Activated naive CD8-positive, alpha-beta T cell treated with anti-CD3 and anti-CD28 coated beads for 36 hours (primary cell): Measurements from ENCODE around the gene SLC66A3. TPM values are rescaled to one million over a fixed set of nuclear protein-coding genes. Genes with fewer than 3 reads are reported as not detected.
"Not testable (repeated sequence)": the region's sequence is repeated elsewhere in the genome, so short reads cannot be mapped to it uniquely, and the experiment has no call there.

ENCODE experiments used
- DNase-seq: peaks from one replicate; pipeline ENCODE4 v3.0.0; 2021
- H3K27ac Mint-ChIP-seq: one replicate; pipeline ENCODE4 v1.8.0; 2022; ENCODE audit warnings: mild to moderate bottlenecking, moderate library complexity, mixed read lengths
- H3K27me3 Mint-ChIP-seq: one replicate; pipeline ENCODE4 v1.8.0; 2022; ENCODE audit warnings: mild to moderate bottlenecking, mixed read lengths
- H3K36me3 Mint-ChIP-seq: one replicate; pipeline ENCODE4 v1.8.0; 2021; ENCODE audit warnings: mild to moderate bottlenecking, mixed read lengths
- H3K4me1 Mint-ChIP-seq: one replicate; pipeline ENCODE4 v1.8.0; 2021; ENCODE audit warnings: mixed read lengths
- H3K4me3 Mint-ChIP-seq: one replicate; pipeline ENCODE4 v1.8.0; 2022; ENCODE audit warnings: mild to moderate bottlenecking, moderate library complexity, mixed read lengths
- H3K9me3 Mint-ChIP-seq: one replicate; pipeline ENCODE4 v1.8.0; 2022; ENCODE audit warnings: mixed read lengths
- total RNA-seq, 2 experiments: library from RNA; stranded (reverse); gene quantifications; one replicate each; pipeline ENCODE4 v1.2.3, GENCODE V29; 2021

Gene SLC66A3
- total RNA-seq, 2 experiments from 2014 or later: 5.6 to 6.8 TPM

DNA sequence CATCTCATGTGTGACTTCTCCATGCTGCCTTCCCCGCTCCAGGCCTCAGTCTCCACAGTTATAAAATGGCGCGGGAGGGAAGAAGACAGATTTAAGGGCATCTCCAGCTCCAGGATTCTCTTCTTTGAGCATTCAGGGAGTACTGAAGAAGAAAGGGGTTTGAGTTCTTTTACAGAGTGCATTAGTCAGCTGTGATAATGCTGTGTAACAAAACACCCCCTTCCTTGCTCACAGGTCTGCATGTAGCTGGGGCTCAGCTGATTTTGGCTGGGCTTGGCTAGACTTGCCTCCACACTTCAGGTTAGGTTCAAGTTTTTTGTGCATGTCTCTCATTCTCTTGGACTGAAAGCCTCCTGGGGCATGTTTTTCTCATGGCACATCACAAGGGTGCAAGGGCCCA, 8.0 kb upstream of the SLC66A3 start:
- no peak for DNase-seq
- Mint-ChIP-seq H3K4me3 (no peak overlapping the region), H3K4me1 (no peaks in the 10 kb centered on the region), H3K9me3 (no peaks in the 10 kb centered on the region), H3K27ac (no peak overlapping the region), H3K36me3 (no peaks in the 10 kb centered on the region), H3K27me3 (no peaks in the 10 kb centered on the region)

DNA sequence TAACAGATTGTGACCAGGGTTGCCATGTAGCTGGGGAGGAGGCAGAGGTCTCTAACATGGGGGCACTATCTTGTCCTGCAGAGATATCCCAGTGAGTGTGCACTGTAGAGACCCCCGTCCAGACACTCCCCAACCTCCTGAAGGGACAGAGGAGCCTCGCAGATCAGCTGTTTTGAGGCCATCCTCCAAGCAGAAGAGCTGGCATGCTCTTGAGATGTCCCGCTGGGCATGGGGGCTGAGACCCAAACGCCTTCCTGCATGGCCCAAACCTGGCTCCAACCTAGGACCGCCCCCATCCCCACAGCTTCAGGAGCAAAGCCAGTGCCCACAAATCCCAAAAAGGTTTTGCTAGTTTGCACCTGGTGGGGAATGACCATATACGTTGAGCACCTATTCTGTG, 2.7 kb upstream of the SLC66A3 start:
- Mint-ChIP-seq H3K9me3 (no peaks in the 10 kb centered on the region), H3K36me3 (no peaks in the 10 kb centered on the region), H3K4me1 (peaks cover 11% of the 10 kb centered on the region), H3K27ac (no peak overlapping the region), H3K4me3 (no peak overlapping the region), H3K27me3 (no peaks in the 10 kb centered on the region)
- DNase-seq: no peak

DNA sequence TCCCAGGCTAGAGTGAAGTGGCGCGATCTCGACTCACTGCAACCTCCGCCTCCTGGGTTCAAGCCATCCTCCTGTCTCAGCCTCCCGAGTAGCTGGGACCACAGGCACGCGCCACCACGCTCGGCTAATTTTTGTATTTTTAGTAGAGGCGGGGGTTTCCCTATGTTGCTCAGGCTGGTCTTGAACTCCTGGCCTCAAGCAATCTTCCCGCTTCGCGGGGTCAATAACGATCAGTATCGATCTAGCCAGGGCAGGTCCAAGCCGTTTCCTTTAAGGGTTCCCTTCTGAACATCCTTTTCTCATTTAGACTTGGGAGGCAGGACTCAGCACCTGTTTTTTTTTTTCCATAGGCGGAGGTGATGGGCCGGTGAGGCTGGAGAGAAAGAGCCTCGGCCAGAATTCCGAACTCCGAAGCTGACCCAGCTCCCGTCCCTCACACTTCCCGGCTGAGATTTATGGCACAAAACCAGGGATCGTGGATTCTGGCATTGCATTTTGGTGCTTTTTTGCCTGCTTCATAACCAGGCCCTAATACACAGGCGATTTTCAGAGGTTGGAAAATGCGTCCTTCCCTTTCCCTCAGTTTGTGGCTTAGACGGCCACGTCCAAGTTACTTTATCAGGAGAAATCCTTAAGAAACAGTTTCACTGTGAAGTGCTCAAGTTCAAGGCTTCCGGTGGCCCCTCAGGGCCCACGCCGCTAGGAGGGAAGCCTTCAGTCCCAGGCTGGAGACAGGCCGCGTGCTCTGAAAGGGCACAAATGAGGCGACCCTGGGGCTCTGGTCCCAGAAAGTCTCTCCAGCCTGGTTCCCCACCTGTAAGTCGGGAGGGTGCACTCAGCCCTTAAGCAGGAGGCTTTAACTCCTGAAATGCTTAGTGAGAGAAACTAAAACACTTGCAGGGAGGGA, 998 bp upstream of the SLC66A3 start:
- H3K27ac Mint-ChIP-seq: peak overlapping the region; percentile 87
- no peak for DNase-seq
- H3K4me1 Mint-ChIP-seq: peaks cover 11% of the 10 kb centered on the region
- H3K9me3 Mint-ChIP-seq: no peaks in the 10 kb centered on the region
- H3K4me3 Mint-ChIP-seq: peak overlapping the region; percentile 81
- H3K27me3 Mint-ChIP-seq: no peaks in the 10 kb centered on the region
- no peaks in the 10 kb centered on the region for H3K36me3 Mint-ChIP-seq

DNA sequence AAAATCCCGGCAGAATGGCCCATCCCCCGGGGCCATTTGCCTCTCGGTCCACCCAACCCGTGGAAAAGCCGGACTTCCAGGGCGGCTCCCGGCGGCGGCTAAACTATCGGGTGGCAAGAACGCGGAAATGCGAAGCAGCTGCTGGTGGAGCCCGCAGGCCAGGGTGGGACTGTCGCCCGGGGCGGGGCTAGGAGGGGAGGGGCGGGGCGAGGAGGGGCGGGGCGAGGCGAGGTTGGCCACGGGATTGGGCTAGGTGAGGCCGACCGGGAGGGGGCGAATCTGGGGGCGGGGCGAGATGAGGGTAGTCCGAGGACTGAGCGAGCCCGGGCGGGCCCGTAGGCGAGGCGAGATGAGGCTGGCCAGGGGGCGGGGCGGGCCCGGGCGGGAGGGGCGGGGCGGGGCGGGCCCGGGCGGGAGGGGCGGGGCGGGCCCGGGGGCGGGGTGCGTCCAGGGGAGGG, 315 bp upstream of the SLC66A3 start:
- H3K36me3 Mint-ChIP-seq: no peaks in the 10 kb centered on the region
- H3K4me3 Mint-ChIP-seq: peak overlapping the region; percentile 81
- H3K9me3 Mint-ChIP-seq: no peaks in the 10 kb centered on the region
- H3K27me3 Mint-ChIP-seq: no peaks in the 10 kb centered on the region
- peaks cover 11% of the 10 kb centered on the region for H3K4me1 Mint-ChIP-seq
- DNase-seq: peak; percentile 98
- H3K27ac Mint-ChIP-seq: peak overlapping the region; percentile 87

DNA sequence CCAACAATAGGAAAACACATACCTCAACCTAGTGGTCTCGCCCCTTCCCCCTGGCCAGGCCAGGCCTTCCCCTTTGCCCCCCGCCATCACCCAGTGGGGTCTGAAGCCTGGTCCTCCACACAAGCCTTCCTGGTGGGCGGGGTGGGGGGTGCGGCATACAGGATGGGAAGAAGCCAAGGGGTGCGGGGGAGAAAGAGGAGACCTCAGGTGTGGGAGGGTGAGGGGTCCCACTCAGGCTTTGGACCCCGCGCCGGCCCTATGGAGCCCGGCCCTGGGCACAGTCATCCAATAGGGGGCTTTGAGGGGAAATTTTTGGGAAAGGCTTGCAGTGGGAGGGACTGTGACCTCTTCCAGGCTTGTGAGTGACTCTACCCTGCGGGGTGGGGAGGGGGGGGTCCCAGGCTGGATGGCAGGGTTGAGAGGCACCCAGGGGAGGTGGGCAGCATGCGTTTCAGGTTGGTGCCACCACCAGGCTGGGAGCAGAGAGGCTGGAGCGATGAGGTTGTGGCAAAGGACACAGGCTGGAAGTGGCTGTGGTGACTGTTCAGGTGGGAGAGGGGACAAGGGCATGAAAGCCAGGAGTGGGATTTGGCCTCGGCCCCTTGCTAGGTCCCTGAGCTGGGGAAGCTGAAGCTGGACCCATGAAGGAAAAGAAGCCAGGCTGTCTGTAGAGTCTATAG, 1.3 kb downstream of the SLC66A3 start:
- no peaks in the 10 kb centered on the region for H3K27me3 Mint-ChIP-seq
- peaks cover 11% of the 10 kb centered on the region for H3K4me1 Mint-ChIP-seq
- peak overlapping the region; percentile 77 for H3K4me3 Mint-ChIP-seq
- DNase-seq: no peak
- H3K27ac Mint-ChIP-seq: no peak overlapping the region
- H3K9me3 Mint-ChIP-seq: no peaks in the 10 kb centered on the region
- no peaks in the 10 kb centered on the region for H3K36me3 Mint-ChIP-seq

DNA sequence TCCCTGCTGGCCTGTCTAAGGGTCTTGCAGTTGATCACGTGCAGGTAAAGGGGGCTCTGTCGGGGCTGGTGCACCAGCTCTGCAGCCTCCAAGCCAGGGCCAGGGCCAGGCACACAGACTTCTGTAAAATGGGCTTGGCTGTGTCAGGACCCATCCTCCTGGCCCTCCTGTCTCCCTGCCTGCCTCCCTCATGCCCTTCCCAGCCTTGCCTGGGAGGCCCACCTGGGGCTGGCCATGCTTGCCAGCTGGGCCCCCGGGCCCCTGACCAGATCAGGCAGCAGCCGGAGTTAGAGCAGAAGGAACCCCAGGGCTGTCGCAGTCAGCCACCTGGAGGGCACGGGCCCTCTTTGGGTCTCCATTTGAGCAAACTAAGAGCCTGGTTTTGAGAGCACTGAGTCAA, 2.0 kb downstream of the SLC66A3 start:
- H3K4me1 Mint-ChIP-seq: peaks cover 11% of the 10 kb centered on the region

DNA sequence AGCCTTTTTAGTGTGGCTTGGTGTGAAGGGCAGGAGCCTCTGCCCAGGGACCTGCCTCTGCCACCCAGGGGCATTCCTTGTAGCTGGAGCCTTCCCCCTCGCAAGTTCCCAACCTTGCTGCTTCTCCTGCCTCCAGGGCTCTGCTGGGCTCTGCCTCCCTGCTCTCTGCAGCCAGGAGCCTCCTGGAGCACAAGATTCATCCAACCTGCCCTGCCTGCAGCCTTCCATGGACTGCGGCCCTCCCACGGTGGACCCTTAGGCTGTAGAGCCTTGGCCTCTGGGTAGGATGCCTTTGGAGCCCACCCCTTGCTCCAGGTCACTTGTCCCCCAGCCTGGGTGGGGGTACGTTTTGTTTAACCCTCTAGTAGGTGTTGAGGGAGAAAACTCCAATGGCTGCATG, 2.5 kb downstream of the SLC66A3 start:
- peaks cover 11% of the 10 kb centered on the region for H3K4me1 Mint-ChIP-seq
- H3K9me3 Mint-ChIP-seq: no peaks in the 10 kb centered on the region
- DNase-seq: no peak
- no peaks in the 10 kb centered on the region for H3K36me3 Mint-ChIP-seq
- H3K27ac Mint-ChIP-seq: no peak overlapping the region
- H3K27me3 Mint-ChIP-seq: no peaks in the 10 kb centered on the region
- no peak overlapping the region for H3K4me3 Mint-ChIP-seq

More for the DNA sequence above, 2.0 kb downstream of the SLC66A3 start:
- no peaks in the 10 kb centered on the region for H3K27me3 Mint-ChIP-seq
- no peaks in the 10 kb centered on the region for H3K36me3 Mint-ChIP-seq
- H3K27ac Mint-ChIP-seq: no peak overlapping the region
- no peak for DNase-seq
- no peak overlapping the region for H3K4me3 Mint-ChIP-seq
- no peaks in the 10 kb centered on the region for H3K9me3 Mint-ChIP-seq

DNA sequence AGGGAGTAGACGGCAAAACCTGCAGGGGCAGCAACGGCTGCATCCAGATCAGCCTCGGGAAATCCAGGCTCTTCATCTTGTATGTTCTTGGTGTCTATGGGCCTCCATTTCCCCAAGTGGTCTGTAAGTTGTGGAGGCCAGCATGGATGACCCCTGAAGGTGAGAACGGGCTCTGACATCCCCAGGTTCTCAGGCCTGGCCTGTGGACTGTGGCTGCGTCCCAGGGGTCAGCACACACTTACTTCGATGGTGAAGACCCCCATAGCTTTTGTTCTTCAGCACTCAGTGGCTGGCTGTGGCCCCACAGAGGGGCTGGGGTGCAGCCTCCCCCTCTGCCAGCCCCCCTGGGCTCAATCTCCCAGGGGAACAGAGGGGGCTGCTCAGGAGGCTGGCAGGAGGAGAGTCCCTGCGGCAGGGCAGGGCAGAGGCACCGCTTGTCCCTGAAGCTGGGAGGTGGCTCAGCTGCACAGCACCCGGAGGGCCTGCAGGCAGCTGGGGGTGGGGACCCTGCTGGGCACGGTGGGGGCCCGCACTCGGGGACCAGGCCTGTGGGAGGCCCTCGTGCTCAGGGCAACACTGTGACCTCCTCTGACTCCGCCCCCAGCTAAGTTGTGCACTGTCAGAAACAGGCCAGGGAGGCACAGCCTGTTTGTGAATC, 3.8 kb downstream of the SLC66A3 start:
- no peak for DNase-seq
- H3K4me3 Mint-ChIP-seq: no peak overlapping the region

DNA sequence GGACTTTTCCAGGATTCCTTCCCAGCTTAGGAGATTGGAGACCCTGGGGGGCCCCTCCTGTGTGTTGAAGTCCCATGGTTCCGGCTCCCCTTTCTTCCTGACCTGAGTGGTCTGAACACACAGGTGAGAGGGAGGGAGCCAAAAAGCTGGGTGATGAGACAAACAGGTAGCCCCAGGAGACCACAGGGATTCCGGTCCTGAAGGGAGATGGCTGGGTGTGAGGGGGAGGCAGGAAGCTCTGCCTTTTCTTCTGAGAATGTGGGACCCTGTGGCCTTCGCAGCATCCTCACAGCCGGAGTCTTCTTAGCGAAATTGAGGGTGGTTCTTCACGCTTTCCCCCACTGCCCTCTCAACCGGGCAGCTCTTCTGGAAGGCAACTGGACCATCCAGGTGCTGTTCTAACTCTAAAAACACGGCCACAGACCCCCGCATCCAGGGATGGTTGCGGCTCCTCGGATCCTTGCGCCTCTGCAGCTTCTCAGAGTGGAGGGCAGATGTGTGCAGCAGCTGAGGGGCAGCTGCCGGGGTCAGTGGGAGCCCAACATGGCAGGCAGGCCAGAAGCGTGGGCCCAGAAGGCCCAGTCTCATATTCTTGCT, 4.4 kb downstream of the SLC66A3 start:
- peaks cover 7% of the 10 kb centered on the region for H3K4me1 Mint-ChIP-seq
- peak overlapping the region; percentile 29 for H3K27ac Mint-ChIP-seq
- peaks cover 4% of the 10 kb centered on the region for H3K36me3 Mint-ChIP-seq
- no peak overlapping the region for H3K4me3 Mint-ChIP-seq
- DNase-seq: no peak
- no peaks in the 10 kb centered on the region for H3K27me3 Mint-ChIP-seq
- no peaks in the 10 kb centered on the region for H3K9me3 Mint-ChIP-seq

More for the DNA sequence above, 3.8 kb downstream of the SLC66A3 start:
- Mint-ChIP-seq H3K27me3 (no peaks in the 10 kb centered on the region), H3K9me3 (no peaks in the 10 kb centered on the region), H3K36me3 (peaks cover 3% of the 10 kb centered on the region), H3K27ac (no peak overlapping the region), H3K4me1 (peaks cover 11% of the 10 kb centered on the region)

DNA sequence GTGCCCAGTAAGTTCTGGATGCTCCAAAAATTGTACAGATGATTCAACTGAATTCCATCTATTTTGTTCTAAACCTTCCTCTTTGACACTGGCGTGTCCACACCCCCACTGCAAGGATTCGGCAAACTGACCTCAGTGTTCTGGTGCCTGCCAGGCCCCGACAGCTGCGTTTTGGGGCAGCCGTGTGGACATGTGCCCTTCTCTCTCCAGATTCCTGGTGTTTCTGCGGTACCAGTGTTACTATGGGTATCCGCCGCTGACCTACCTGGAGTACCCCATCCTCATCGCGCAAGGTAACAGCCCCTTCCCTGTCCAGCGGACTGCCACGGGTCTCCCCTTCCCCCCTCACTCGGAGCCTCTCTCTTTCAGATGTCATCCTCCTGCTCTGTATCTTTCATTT, 5.0 kb downstream of the SLC66A3 start:
- Mint-ChIP-seq H3K4me3 (no peak overlapping the region), H3K9me3 (no peaks in the 10 kb centered on the region), H3K27me3 (no peaks in the 10 kb centered on the region), H3K4me1 (peaks cover 7% of the 10 kb centered on the region), H3K36me3 (peaks cover 4% of the 10 kb centered on the region), H3K27ac (no peak overlapping the region)
- DNase-seq: no peak

DNA sequence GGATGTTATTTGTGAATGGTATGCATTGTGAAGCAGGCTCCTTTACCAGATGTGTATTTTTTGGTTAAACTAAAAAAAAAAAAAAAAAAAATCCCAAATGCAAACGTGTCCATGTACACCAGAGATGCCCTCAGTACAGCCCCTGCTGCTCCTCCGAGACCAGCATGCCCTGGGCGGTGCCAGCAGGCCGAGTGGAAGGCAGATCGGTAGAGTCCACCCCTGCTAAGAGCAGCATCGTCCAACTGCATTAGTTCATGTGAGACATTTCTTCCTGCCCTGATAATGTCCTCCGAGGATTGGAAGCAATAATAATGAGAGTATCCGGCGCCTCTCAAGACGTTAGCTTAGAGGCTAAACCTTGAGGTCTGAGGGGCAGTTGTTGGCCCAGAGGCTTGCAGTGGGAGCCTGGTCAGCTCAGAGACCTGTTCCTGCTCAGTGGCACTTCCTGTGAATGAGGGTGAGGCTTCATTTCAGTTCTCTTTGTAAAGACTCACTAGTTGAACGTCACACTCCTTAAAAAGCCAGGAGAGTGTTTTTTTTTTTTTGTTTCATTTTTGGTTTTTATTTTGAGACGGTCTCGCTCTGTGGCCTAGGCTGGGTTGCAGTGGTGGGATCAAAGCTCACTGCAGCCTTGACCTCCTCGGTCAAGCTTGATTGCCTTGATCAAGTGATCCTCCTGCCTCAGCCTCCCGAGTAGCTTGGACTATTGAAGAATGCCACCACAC, 5.6 kb downstream of the SLC66A3 start:
- no peaks in the 10 kb centered on the region for H3K27me3 Mint-ChIP-seq
- H3K27ac Mint-ChIP-seq: peak overlapping the region; percentile 78
- no peaks in the 10 kb centered on the region for H3K9me3 Mint-ChIP-seq
- peaks cover 5% of the 10 kb centered on the region for H3K4me1 Mint-ChIP-seq
- H3K4me3 Mint-ChIP-seq: no peak overlapping the region
- peaks cover 4% of the 10 kb centered on the region for H3K36me3 Mint-ChIP-seq
- no peak for DNase-seq

DNA sequence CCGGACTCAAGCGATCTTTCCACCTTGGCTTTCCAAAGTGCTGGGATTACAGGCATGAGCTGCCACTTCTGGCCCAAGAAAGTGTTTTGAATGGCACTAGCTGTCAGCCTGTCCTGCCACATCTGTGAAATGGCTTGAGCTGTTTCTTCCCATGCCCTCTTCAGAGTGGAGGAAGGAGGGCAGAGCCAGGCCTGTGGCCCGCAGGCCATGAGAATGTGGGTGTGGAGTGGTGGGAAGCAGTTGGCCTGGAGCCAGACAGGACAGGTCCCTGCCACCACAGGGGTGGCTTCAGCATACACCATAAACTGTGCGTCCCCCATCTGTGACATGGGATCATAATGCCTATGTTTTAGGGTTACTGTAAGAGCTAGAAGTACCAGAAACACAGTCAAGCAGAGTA, 6.5 kb downstream of the SLC66A3 start:
- H3K27me3 Mint-ChIP-seq: no peaks in the 10 kb centered on the region
- no peaks in the 10 kb centered on the region for H3K9me3 Mint-ChIP-seq
- H3K4me1 Mint-ChIP-seq: peaks cover under 1% of the 10 kb centered on the region
- H3K4me3 Mint-ChIP-seq: no peak overlapping the region
- DNase-seq: no peak
- peaks cover 4% of the 10 kb centered on the region for H3K36me3 Mint-ChIP-seq
- no peak overlapping the region for H3K27ac Mint-ChIP-seq

DNA sequence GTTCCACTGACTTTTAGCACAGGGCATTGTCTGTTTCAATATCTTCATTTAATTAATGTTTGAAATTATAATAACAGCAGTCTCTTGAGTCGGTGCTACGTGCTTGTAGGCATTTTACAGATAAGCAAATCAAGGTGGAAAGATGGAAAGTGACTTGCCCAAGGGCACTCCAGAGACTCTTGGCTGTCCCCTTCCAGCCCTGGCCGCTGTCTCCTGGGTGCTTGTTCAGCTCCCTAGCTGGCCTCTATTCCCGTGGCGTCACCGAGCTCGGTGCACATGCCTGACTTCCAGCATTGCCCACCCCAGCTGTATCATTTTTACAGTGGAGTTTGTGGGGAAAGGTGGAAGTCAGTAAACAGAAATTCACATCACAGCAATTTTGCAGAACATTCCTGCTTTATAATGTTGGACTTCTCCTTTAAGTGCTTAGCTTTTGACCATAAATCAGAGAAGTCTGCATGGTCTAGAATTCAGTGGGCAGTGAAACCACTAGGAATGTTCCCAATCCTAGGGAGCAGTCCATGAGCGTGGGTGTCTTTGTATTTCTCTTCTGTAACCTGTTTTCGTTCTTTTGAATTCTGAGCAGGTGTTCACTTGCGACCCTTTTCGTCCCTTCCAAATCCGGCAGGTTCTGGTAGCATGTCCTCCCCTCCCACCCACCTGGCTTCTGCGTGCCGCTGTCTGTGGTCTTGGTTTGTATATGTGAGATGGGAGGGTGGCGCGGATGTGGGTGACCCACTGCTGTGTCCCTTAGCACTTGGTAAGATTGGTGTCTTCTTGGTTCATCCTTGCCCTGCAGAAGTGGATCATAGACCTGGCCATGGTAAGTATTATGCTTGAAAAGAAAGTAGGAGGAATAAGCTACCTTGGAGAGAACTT, 8.4 kb downstream of the SLC66A3 start:
- Mint-ChIP-seq H3K36me3 (peaks cover 4% of the 10 kb centered on the region), H3K4me1 (no peaks in the 10 kb centered on the region), H3K27ac (no peak overlapping the region), H3K9me3 (no peaks in the 10 kb centered on the region), H3K27me3 (no peaks in the 10 kb centered on the region), H3K4me3 (no peak overlapping the region)
- no peak for DNase-seq

DNA sequence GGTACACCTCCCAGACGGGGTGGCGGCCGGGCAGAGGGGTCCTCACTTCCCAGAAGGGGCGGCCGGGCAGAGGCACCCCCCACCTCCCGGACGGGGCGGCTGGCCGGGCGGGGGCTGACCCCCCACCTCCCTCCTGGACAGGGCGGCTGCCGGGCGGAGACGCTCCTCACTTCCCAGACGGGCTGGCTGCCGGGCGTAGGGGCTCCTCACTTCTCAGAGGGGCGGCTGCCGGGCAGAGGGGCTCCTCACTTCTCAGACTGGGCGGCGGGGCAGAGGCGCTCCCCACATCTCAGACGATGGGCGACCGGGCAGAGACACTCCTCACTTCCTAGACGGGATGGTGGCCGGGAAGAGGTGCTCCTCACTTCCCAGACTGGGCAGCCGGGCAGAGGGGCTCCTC, 9.8 kb downstream of the SLC66A3 start:
- not testable (repeated sequence) for H3K4me3 Mint-ChIP-seq

More for the DNA sequence above, 9.8 kb downstream of the SLC66A3 start:
- not testable (repeated sequence) for H3K4me1 Mint-ChIP-seq, H3K9me3 Mint-ChIP-seq, H3K27ac Mint-ChIP-seq, H3K36me3 Mint-ChIP-seq, H3K27me3 Mint-ChIP-seq, DNase-seq
